ENCODE results near the gene DESI2.
"Not testable (repeated sequence)": the region's sequence is repeated elsewhere in the genome, so short reads cannot be mapped to it uniquely, and the experiment has no call there.

The DESI2 gene

DNA sequence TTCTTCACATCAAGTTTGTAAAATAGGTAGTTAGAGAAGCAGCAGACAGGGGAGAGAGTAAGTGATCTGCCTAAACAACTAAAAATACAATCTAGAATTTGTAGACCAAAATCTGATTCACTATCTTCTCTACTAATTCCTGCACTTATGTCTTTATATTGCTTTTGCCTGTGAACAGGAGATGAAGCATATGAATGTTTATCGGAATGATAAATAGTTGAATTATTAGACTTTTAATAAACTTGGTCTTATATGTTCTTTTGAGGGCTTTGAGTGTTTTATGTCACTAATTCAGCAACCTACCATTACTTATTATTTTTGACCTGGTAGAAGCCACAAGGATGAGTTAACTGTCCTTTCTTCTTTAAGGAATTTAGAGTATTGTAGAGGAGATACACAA lies 2.3 kb downstream of the DESI2 start:
- no peak for DNase-seq

DNA sequence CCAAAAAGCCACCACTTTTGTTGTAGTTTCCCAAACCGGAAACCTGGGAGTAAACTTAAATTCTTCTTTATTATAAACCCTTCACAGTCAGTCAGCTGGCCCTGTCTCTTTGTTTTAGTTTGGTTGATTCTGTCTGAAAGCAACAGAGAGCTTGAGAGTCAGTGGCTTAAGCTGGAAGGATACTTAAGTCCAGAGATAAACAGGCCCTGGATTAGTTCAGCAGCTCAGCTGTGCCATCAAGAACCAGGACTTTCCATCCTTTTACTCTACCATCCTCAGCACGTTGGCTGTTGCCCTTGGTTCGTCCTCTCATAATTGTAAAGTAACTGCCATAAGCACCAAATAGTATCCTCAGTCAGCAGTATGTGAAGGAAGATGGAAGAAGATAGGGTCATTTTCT lies 4.5 kb downstream of the DESI2 start:
- no peak for DNase-seq

DNA sequence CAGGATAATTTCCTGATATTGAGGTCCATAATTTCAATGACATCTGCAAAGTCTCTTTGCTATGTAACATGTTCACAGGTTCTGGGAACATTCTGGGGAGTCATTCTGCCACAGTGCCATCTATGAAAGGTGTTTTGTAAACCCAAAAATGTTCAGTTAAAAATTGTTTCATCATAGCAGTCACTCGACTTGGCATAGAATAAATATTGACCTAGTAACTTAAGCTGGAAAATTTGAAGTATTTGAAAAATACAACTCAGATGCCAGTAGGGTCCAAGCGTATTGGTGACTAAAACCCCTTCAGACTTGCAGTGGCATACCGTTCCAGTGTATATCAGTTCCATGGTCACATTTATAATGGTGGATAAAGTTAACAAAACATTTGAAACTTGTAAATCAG lies 6.8 kb downstream of the DESI2 start:
- no peak for DNase-seq

DNA sequence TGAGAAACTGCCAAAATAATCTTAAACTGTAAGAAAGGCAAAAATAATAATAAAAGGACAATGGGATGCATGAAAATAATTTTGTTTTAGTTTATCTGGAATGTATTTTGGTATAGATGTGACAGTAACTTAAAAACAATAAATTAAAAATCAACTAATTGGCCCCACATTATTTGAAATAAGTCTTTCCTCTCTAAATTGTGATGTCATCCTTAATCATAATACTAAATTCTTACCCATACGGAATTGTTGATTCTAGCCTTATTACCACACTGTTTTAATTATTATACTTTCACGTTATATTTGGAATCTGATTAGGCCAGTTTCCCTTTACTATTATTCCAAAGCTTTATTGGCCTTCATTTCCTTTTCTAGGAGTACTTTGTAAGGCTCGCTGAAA lies 7.7 kb downstream of the DESI2 start:
- no peak for DNase-seq

DNA sequence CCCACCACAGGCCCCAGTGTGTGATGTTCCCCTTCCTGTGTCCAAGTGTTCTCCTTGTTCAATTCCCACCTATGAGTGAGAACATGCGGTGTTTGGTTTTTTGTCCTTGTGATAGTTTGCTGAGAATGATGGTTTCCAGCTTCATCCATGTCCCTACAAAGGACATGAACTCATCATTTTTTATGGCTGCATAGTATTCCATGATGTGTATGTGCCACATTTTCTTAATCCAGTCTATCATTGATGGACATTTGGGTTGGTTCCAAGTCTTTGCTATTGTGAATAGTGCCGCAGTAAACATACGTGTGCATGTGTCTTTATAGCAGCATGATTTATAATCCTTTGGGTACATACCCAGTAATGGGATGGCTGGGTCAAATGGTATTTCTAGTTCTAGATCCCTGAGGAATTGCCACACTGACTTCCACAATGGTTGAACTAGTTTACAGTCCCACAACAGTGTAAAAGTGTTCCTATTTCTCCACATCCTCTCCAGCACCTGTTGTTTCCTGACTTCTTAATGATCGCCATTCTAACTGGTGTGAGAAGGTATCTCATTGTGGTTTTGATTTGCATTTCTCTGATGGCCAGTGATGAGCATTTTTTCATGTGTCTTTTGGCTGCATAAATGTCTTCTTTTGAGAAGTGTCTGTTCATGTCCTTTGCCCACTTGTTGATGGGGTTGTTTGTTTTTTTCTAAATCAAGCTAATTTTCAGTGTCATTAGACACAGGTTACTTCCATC lies 8.8 kb downstream of the DESI2 start:
- DNase-seq, result not testable (repeated sequence)

DNA sequence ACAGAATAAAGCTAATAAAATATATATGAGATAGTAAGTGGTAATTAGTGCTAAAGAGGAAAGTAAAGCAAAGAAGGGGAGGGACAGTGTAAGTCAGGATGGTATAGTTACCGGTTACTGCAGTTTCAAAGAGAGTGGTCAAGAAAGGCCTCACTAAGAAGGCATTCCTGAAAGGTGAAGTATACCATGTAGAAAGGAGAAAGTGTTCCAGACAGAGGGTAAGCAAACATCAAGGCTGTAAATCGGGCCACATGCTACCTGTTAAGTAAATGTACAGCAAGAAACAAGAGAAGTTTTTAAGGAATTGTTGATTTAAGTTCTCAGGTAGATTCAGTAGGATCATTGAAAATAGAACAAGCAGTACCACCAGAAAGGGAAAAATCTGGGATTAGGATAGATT lies 9.7 kb downstream of the DESI2 start:
- DNase-seq, result no peak

DNA sequence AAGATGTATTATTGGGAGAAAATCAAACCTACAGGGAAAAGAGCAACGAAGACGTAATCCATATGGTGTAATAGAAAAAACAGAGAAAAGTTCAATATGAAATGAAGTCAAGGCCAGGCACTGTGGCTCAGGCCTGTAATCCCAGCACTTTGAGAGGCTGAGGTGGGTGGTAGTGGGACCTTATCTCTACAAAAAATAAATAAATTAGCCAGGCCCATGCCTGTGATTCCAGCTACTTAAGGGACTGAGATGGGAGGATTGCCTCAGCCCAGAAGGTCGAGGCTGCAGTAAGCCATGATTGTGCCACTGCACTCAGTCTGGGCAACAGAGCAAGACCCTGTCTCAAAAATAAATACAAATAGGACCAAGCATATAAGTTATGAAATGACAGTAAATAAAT lies 11.4 kb downstream of the DESI2 start:
- no peak for DNase-seq

DNA sequence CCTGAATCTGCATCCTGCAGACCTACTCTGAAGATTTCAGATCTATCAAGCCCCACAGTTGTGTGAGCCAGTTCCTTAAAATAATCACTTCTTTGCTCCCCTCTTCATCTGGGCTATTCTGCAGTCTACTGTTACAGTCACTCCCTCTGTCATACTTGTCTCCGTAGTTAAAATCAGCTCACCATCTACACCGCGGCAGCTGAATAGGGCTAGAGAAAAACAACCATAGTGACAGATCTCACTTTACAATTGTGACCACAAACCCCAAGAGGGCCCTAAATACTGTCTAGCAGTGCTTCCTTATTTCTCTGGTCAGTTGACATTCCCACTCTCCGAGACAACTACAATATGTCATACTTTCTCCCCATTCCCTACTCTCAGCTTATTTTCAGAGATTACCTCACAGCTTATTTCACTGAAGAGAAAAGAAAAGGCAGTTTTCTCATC lies 12.9 kb downstream of the DESI2 start:
- no peak for DNase-seq

DNA sequence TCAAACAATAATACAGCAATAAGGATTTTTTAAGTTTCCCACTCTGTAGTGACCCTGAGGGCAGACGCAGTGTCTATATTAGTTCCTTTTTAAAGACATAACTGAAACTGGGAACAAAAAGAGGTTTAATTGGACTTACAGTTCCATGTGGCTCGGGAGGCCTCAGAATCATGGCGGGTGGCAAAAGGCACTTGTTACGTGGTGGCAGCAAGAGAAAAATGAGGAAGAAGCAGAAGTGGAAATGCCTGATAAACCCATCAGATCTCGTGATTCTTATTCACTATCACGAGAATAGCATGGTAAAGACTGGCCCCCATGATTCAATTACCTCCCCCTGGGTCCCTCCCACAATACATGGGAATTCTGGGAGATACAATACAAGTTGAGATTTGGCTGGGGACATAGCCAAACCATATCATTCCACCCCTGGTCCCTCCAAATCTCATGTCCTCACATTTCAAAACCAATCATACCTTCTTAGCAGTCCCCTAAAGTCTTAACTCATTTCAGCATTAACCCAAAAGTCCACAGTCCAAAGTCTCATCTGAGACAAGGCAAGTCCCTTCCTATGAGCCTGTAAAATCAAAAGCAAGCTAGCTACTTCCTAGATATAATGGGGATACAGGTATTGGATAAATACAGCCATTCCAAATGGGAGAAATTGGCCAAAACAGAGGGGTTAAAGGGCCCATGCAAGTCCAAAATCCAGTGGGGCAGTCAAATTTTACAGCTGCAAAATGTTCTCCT lies 13.9 kb downstream of the DESI2 start:
- not testable (repeated sequence) for DNase-seq

DNA sequence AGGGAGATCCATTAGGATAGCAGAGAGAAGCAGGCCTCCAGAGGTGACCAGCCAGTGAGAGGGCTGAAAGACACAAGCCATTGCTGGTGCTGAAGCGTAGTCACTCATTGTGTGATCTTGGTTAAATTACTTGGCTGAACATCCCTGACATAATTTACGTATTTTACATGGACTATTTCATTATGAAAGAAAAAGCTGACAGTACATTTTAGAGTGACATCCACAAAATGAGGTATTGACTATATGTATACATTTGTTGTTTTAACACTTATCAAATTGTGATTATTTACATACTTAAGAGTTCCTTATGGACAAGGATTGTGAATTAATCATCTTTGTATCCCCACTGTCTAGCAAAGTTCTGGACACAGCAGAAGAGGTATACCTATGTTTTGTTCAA lies 14.9 kb downstream of the DESI2 start:
- no peak for DNase-seq

DNA sequence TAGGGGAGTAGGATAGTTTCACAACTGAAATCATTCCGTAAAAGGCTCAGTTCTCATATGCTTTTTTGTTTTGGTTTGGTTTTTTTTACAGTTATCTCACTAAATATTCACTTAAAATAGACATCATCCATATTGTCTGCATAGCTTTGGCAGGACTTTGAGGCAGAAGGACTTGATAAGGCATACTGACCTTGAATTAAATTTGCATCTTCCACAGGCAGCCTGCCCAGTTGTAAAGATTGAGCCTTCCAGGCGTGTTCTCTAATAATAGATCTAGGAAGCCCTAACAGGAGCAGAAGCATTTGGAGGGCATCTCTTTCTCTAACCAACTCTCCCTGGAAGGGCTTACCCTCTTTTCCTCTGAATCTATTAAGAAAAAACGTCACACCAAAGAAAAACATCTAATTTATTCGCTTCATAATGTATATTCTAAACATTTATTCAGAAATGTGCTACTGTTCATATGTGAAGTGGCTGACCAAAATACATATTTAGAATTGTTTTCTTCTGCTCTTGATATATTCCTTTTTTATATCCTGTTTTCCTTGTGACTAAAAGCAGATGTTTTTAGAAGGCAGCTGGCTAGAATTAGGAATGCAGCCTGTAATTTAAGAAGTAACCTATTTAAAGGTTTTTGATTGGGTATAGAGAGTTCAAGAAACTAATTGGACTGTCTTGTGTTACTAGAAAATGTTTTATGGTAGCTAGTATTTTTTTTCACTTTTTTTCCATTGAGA lies 20.2 kb downstream of the DESI2 start:
- DNase-seq, result no peak

DNA sequence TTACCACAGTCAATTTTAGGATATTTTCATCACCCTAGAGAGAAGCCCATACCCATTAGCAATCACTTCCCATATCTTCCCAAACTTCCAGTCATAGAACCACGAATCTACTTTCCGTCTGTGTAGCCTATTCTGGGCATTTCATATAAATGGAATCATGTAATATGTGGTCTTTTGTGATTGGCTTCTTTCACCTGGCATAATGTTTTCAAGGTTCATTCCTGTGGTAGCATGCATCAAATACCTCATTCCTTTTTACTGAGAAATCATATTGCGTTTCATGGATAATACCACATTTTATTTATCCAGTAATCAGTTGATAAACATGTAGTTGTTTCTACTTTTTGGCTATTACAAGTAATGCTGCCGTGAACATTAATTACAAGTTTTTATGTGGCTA lies 21.5 kb downstream of the DESI2 start:
- no peak for DNase-seq

DNA sequence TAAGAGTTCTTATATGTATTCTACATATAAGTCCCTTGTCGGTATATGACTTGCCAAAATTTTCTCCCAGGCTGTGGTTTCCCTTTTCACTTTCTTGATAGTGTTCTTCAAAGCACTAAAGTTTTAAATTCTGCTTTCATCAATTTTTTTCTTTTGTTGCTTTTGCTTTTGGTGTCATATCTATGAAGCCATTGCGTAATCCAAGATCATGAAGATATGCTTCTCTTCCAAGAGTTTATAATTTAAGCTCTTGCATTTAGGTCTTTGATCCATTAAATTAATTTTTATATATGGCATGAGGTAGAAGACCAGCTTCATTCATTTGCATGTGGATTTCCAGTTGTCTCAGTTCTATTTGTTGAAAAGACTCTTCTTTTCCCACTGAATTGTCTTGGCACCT lies 22.2 kb downstream of the DESI2 start:
- DNase-seq, result no peak

DNA sequence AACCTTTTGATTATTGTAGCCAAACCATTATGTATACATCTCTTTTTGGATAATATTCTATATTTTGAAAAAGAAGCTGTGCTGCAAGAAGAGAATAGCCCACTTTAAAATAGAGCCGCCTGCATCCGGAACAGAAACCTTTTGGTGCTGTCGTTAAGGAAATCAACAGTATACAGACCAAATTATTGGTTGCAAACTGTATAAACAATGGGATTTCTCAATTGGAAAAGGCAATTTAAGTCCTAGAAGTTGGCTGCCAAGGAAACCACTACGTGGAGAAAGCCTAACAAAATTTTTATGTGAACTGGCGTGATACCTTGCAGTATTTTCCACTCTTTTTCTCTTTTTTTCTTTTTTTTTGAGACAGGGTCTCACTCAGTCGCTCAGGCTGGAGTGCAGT lies 25.8 kb downstream of the DESI2 start:
- DNase-seq, result no peak

DNA sequence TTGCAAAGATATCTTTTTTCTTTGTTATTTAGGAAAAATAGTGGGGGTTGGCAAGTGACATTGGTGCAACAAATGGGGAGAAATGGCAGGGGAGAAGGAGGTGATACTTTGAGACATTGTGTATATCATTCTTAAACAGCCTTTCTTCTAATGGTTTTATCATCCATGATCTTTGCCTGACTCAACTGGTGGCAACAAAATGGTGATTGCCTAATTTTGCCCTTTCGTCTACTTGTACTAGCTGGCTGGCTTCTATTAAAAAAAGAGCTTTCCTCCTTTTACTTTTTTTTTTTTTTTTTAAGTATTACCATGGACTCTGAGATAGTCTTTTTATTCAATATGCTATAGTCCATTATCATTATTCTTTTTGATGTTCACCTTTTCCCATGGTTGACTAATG lies 27.7 kb downstream of the DESI2 start:
- no peak for DNase-seq

DNA sequence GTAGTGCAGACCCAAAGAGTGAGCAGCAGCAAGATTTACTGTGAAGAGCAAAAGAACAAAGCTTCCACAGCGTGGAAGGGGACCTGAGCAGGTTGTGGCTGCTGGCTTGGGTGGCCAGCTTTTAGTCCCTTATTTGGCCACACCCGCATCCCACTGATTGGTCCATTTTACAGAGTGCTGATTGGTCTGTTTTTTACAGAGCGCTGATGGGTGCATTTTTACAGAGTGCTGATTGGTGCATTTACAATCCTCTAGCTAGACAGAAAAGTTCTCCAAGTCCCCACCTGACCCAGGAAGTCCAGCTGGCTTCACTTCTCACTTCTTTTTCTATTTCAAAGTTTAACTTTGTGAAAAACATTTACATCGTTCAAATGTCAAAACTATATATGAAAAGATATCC lies 29.2 kb downstream of the DESI2 start:
- not testable (repeated sequence) for DNase-seq

DNA sequence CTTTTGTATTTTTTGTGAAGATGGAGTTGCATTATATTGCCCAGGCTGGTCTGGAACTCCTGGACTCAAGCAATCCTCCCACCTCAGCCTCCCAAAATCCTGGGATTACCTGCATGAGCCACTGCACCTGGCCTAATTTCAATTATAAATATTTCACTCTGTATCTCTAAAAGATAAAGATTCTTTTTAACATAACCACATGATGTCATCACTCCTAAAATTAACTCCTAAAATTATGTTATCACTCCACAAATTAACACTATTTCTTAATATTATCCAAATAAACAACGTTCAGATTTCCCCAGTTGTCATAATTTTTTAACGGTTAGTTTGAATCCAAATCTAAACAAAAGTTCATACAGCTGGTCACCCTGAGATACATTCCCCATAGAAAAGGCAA lies 43.0 kb downstream of the DESI2 start:
- DNase-seq, result no peak

DNA sequence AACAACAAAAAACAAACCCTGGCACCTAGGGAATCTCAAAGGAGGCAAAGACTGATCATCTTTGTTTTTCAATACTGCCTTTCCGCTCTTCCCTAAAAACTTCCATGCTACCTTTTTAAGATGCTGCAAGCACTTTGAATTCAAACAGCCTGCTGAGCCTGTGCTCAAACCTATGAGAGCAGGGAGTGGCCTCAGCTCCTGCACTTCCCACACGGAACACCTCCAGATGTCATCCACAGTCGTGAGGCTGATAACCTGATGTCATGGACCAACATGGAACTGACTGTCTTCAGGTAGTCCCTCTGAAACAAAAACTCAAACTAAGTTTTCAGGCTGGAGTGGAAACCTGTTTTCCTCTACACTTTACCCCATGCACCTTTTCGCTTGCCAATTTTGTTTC lies 46.8 kb downstream of the DESI2 start:
- DNase-seq, result no peak

DNA sequence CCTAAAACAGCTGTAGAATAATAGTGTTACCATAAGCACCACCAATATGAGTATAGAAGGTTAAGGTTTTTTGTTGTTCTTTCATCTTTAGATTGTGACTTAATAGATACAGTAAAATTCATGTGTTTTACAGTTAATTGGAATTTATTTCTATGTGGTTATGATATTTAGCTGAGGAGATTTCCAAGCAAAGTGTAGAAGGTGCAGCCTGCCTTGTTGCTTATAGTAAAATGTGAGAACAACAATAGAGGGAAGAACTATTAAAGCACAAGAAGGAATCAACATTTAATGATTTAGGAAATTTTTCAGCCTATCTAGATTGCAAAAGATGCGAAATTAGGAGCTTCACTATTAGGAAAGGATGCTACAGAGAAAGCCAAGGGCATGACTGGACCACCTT lies 47.9 kb downstream of the DESI2 start:
- DNase-seq, result no peak

DNA sequence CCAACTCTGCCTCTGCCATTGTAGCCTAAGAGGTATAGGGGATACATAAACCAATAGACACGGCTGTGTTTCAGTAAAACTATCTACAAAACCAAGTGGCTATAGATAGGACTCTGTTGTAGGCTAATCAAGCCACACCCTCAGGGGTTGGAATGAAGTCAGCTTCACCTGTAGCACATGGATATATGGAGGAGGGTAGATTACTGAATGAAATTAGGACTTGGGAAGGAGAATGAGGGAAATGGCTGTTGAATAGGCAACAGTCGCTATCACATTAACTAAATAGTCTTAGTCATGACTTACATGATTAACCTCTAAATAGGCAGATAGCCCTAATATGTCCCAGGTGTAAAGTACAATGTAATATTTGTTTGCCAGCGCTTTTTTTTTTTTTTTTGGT lies 49.7 kb downstream of the DESI2 start:
- DNase-seq, result no peak

DNA sequence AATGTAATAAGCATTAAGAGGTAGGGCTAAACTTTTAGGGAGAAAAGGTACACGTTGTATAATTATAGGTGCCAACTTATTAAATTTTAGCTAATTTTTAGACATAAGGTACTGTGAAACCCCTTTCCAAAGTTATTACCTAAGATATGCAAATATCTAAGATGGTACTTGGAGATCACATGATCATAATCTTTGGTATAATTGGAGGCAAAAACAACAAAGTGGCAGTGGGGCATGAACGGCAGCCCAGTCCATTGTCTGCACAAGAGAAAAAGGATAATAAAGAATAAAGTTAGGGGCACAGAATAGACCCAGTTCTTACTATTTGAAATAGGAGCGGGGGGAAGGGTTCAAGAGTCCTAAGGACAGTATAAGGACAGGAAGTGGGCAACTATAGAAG lies 51.2 kb downstream of the DESI2 start:
- DNase-seq, result no peak

DNA sequence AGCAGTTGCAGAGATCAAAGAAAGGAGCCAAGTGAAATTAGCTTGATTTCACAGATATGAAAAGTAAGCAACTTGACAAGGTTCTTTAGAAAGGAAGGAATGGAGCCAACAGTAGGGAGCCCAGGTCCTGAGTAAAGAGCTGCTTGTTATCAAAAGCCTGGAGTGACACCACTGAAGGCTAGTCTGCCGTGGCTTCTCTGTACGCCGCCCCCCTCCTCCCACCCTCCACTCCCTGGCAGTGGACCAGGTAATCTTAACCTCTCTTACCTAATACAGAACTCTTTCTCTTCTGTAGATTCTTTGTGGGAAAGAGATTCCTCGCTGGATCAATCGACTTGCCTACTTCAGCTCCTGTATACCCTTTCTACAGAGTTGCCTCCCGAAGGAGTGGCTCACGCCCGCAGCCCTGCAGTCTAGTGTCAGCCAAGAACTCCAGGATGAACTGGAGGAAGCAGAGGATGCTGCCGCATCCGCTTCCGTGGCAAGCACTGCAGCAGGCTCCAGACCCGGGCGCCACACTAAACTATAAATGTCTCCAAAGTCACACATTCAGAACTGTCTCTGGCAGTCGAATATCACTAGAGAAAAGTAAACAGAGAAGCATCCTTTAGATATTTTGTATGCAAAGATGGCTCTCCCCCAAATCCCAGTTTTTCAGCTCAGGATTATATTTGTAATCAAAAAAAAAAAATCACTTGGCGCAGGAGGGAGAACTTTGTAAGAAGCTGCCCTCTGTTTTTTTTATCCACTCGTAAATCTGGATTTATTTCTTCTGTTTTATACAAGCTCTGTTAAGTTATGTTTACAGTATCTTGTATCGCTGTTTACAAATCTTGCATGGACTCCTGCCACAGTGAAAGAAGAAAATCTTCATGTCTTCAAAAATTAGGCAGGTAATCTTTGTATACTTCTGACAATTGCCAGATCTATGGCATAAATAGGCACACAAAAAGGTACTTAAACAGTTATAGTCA lies 52.6 kb downstream of the DESI2 start:
- DNase-seq, result no peak

DNA sequence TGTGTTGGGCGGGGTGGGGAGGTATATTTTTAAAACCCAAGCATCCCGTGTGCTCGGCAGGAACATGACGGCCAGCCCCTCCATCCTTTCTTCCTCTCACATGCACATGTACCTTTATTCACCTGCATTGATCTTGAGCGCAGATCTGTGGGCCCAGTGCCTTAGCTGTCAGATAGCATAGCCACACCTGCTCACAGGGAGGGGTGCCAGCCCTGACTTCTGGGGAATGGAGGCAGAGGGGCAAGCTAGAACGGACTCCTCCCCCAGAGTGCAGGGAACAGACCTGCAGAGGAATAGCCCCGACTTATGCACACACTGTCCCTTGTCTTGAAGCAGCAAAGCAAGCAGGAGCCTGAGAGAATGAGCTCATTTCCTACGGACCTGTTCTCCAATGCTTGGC lies 56.1 kb downstream of the DESI2 start:
- no peak for DNase-seq

Data from cortex of kidney (tissue), 1 donor.